Measurements from ENCODE around the gene LRFN3. TPM values are rescaled to one million over a fixed set of nuclear protein-coding genes. Genes with fewer than 3 reads are reported as not detected.

Gene LRFN3
- total RNA-seq, 1 experiment from 2014 or later: 20.6 TPM

GRCh38 chr19:35988824-35989223, 52.6 kb downstream of the LRFN3 start:
- TF ChIP-seq ZNF396 (CRISPR knock-in tag; IDR thresholded peaks at IDR 0.05; ENCODE audit: borderline replicate concordance): no peak
- TF ChIP-seq GTF2I (CRISPR knock-in tag; conservative IDR thresholded peaks at IDR 0.05): 0 out of 2 replicates have a peak, but pooled peaks have one; percentile 17
- ChIA-PET POLR2A (interaction anchor here (0.7 kb wide), 1 partner anchor 39 kb away, joined by 3 read pairs; no protein-coding TSS in a partner anchor), CTCF (no interaction called here)
- Mint-ChIP-seq H3K27ac (no peak overlapping the region), H3K4me3 (no peak overlapping the region), H3K36me3 (no peaks in the 10 kb centered on the region), H3K9me3 (peaks cover 5% of the 10 kb centered on the region; the same call in 1 of the 2 replicates), H3K27me3 (ENCODE audit: low read depth) (peaks cover 57% of the 10 kb centered on the region), H3K4me1 (peaks cover 3% of the 10 kb centered on the region; the same call in 1 of the 2 replicates)
- DNase-seq (ENCODE audit: low spot score): no peak
- ATAC-seq: no peak

GRCh38 chr19:35990156-35990555, 54.0 kb downstream of the LRFN3 start:
- Mint-ChIP-seq H3K27me3 (ENCODE audit: low read depth) (peaks cover 44% of the 10 kb centered on the region), H3K9me3 (peaks cover 5% of the 10 kb centered on the region; the same call in 1 of the 2 replicates), H3K4me3 (no peak overlapping the region), H3K36me3 (no peaks in the 10 kb centered on the region), H3K27ac (no peak overlapping the region), H3K4me1 (peaks cover 5% of the 10 kb centered on the region; the same call in 1 of the 2 replicates)
- CTCF ChIA-PET: interaction anchor here (1.1 kb wide), 1 partner anchor 120 kb away, joined by 3 read pairs; no protein-coding TSS in a partner anchor
- no peak for ATAC-seq
- POLR2A ChIA-PET: no interaction called here
- TF ChIP-seq ETV6 (CRISPR knock-in tag; IDR thresholded peaks at IDR 0.05) (no peak), SMAD4 (CRISPR knock-in tag; IDR thresholded peaks at IDR 0.05) (no peak), NR3C1 (CRISPR knock-in tag; conservative IDR thresholded peaks at IDR 0.05; ENCODE audit: low read depth) (no peak)
- no peak for DNase-seq (ENCODE audit: low spot score)

GRCh38 chr19:35990771-35991730, 54.9 kb downstream of the LRFN3 start:
- Mint-ChIP-seq H3K36me3 (no peaks in the 10 kb centered on the region), H3K4me1 (peaks cover 9% of the 10 kb centered on the region), H3K4me3 (no peak overlapping the region), H3K27me3 (ENCODE audit: low read depth) (peaks cover 35% of the 10 kb centered on the region), H3K27ac (no peak overlapping the region), H3K9me3 (peaks cover 5% of the 10 kb centered on the region; the same call in 1 of the 2 replicates)
- ChIA-PET CTCF (interaction anchor here (0.7 to 1.2 kb wide), 4 partner anchors 14 to 346 kb away, joined by 3 to 10 read pairs (median 4); no protein-coding TSS in a partner anchor), POLR2A (no interaction called here)
- no peak for ATAC-seq
- TF ChIP-seq ATF1 (CRISPR knock-in tag; IDR thresholded peaks at IDR 0.05) (no peak), GABPB1 (CRISPR knock-in tag; IDR thresholded peaks at IDR 0.05) (no peak), ZNF425 (CRISPR knock-in tag; conservative IDR thresholded peaks at IDR 0.05) (no peak), NFATC4 (CRISPR knock-in tag; IDR thresholded peaks at IDR 0.05) (no peak), USF2 (CRISPR knock-in tag; IDR thresholded peaks at IDR 0.05) (no peak), ZBTB21 (CRISPR knock-in tag; IDR thresholded peaks at IDR 0.05; ENCODE audit: borderline replicate concordance) (no peak)
- no peak for DNase-seq (ENCODE audit: low spot score)

- CTCF ChIA-PET: interaction anchor here (0.7 to 1.2 kb wide), 5 partner anchors 15 to 347 kb away, joined by 3 to 10 read pairs (median 3); no protein-coding TSS in a partner anchor
- TF ChIP-seq ZNF263 (CRISPR knock-in tag; IDR thresholded peaks at IDR 0.05; ENCODE audit: low read depth): no peak
- TF ChIP-seq E2F4 (CRISPR knock-in tag; IDR thresholded peaks at IDR 0.05; ENCODE audit: borderline replicate concordance, low read depth): no peak
- no peak for TF ChIP-seq FOXK1 (CRISPR knock-in tag; IDR thresholded peaks at IDR 0.05)
- TF ChIP-seq FOXJ3 (CRISPR knock-in tag; IDR thresholded peaks at IDR 0.05; ENCODE audit: borderline replicate concordance): no peak
- no peak for TF ChIP-seq ZMAT4 (CRISPR knock-in tag; IDR thresholded peaks at IDR 0.05)
- no peak for TF ChIP-seq NR3C1 (CRISPR knock-in tag; conservative IDR thresholded peaks at IDR 0.05; ENCODE audit: low read depth)
- TF ChIP-seq ELF4 (CRISPR knock-in tag; IDR thresholded peaks at IDR 0.05; ENCODE audit: low read depth): no peak
- no peak for TF ChIP-seq GRHL2 (CRISPR knock-in tag; IDR thresholded peaks at IDR 0.05; ENCODE audit: insufficient replicate concordance, severe bottlenecking)
- no peak for TF ChIP-seq PREB (CRISPR knock-in tag; IDR thresholded peaks at IDR 0.05; ENCODE audit: borderline replicate concordance)
- TF ChIP-seq PRRX2 (CRISPR knock-in tag; IDR thresholded peaks at IDR 0.05): no peak
- no peak for TF ChIP-seq ATF1 (CRISPR knock-in tag; IDR thresholded peaks at IDR 0.05)
Measured at GRCh38 chr19:35991731-35992450, 55.7 kb downstream of the LRFN3 start.

More at GRCh38 chr19:35991731-35992450, 55.7 kb downstream of the LRFN3 start:
- peaks cover 26% of the 10 kb centered on the region for H3K27me3 Mint-ChIP-seq (ENCODE audit: low read depth)
- DNase-seq (ENCODE audit: low spot score): no peak
- no peak overlapping the region for H3K27ac Mint-ChIP-seq
- no peak overlapping the region for H3K4me3 Mint-ChIP-seq
- H3K9me3 Mint-ChIP-seq: peaks cover 5% of the 10 kb centered on the region; the same call in 1 of the 2 replicates
- POLR2A ChIA-PET: interaction anchor here (0.6 to 0.7 kb wide), 2 partner anchors 52 to 850 kb away, joined by 4 read pairs; no protein-coding TSS in a partner anchor
- H3K4me1 Mint-ChIP-seq: peaks cover 14% of the 10 kb centered on the region
- no peaks in the 10 kb centered on the region for H3K36me3 Mint-ChIP-seq
- no peak for ATAC-seq

All from WTC11 (cell line).